GM12892 (cell line): ENCODE results near the gene HOXA5.

ENCODE experiments used
- POLR2A ChIP-seq: IDR thresholded peaks from 2 replicates; pipeline ENCODE4 v1.6.1; 2011; ENCODE audit warnings: low read depth, low read length, control low read depth
- POLR2AphosphoS5 ChIP-seq: IDR thresholded peaks from 2 replicates; pipeline ENCODE4 v1.6.1; 2011; ENCODE audit warnings: low read depth, low read length, control low read depth
- TAF1 ChIP-seq: IDR thresholded peaks from 2 replicates; pipeline ENCODE4 v1.6.1; 2011; ENCODE audit warnings: low read depth, mild to moderate bottlenecking, control low read depth, low read length, borderline replicate concordance

GRCh38 chr7:27094304-27095049 lies 49.0 kb downstream of the HOXA5 start:
- no peak for TF ChIP-seq POLR2AphosphoS5
- no peak for TF ChIP-seq TAF1
- TF ChIP-seq POLR2A: no peak
